ENCODE measurements around the gene LRP2.
"Not testable (repeated sequence)": the region's sequence is repeated elsewhere in the genome, so short reads cannot be mapped to it uniquely, and the experiment has no call there.

LRP2 gene

DNA sequence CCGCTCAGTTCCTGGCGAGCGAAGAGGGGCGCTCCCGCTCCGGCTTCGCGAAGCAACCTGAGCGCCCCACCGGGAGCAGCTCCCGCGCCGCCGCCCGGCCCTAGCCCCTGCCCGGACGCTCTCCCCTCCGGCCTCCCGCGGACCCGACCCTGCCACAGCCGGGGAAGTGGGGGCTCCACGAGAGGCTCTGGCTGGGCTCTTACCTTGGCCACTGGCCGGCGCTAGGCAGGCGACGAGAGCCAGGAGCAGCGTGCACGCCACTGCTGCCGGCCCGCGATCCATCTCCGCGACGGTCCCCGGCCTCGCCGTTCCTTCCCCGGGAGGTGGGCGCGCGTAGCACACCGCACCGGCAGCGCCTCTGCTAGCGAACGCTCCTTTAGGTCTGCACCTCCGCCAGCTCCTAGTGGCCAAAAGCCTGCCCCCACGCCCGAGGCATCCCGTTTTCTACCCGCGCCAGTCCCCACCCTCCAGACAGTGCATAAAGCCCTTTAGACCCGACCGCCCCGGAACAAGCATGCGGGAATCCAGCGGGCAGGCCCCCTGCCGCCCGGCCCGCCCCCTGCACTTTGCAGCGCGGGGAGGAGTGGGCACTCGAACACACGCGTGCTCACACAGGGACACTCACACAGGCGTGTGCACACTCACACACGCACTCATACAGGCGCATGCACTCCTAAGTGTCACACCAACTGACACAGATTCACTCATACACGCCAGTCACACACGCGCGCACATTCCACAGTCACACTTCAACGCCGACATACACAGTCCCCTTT is at the start of gene LRP2:
Gene LRP2, minus strand, starts transcription at position 417 of the 776 bp plus-strand sequence. Its CDS starts 135 bp downstream, at position 282.
- DNase-seq = no peak

DNA sequence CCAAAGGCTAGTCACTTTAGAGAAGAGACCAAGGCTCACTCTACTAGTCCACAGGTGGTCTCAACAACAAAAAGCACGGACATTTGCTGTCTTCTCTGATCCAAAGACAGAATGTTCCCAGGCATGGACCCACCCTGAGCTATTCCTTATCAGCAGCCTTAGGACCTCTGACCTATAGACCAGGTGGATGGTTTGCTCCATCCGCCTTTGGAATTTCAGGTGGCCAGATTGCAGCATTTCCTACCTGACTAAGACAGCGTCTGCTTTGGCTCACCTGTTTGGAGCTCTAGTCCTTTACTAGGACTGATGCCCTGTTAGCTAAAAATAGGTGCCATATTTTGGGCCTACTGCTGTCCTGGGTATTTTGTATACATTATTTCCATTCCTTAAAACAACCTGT is 44.6 kb upstream of the LRP2 start:
- DNase-seq = no peak

DNA sequence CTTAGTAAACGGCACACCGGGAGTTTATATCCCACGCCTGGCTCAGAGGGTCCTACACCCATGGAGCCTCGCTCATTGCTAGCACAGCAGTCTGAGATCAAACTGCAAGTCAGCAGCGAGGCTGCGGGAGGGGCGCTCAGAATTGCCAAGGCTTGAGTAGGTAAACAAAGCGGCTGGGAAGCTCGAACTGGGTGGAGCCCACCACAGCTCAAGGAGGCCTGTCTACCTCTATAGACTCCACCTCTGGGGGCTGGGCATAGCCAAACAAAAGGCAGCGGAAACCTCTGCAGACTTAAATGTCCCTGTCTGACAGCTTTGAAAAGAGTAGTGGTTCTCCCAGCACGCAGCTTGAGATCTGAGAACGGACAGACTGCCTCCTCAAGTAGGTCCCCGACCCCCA is 37.2 kb upstream of the LRP2 start:
- not testable (repeated sequence) for DNase-seq

DNA sequence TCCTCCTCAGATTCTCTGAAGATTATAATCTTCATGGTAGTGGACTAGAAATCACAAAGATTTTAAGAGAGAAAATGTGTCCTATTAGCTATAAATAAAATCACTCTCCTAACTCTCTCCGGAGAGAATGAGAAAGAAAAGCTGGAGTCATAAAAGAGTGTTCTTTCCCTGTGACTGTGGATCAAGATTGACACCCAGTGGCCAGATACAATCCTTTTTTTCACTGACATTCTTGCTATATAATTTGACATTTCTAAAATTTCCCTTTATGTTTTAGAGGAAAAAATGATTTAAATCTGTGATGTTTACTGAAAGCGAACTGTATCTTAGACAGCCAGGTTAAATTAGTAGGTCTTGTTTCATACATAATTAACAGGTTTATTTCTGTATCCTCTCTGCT is 35.4 kb upstream of the LRP2 start:
- DNase-seq = no peak

DNA sequence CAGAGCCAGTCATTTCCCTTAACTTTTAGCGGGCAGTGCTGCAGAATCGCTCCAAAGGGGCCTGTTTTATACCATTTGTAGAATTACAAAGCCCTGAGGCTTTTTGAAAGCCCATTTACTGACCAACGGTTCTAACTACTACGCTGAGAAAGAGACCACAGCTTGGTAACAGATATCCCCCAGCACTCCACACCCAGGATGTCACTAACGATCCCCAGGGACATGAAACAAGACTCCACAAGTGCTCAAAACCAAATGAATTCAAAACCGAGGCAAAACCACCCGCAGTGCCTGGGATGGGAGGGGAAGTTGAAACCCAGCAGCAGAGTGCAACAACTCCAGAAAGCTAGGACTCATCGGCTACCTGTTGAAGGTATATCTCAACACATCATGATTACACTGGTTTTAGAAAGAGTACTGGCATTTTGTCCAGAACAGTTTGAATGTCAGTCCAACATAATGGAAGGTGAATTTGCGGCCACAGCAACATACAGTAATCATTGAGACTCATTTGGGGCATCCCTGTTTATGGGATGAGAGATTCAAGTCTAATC is 33.6 kb upstream of the LRP2 start:
- no peak for DNase-seq

DNA sequence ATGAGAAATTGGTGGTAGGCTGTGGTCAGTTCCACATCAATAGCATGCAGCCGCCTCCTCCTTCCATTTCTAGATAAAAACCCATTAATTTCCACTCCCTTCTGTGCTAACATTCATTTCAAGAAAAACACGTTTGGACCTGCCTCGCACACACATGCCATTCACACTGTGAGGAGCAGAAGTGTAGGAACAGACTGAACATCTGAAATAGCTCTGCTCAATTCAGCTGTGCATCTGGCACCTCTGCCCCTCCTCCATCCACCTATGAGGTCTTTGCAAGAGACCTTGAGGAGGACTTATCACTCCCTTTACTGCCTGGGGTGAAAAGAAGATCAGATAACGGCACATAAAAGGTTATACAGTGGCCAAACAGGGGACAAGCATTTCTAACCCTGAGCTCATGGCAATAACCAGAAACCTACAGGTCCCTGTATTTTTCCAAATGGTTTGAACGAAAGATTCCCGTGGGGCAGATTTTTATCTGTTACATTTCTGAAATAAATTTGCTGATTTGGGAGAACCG is 30.8 kb upstream of the LRP2 start:
- DNase-seq = no peak

DNA sequence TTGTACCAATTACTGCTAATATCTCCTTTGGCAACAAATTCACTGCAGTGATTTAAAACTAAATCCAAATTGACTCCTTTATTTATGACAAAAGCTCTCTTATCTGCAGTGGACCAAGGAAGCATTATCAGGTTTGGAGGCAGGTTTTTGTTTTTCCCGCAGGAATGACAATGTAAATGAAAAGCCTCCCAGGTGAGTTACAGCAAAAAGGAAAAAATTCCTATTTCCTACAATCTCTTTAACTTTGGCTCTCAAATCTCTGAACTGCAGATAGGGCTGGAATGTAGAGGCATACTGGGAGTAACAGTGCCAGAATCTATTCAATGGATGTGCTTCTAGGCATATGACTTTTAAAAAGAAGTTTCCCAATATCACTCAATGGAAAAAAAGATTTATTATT is 28.9 kb upstream of the LRP2 start:
- DNase-seq = no peak

DNA sequence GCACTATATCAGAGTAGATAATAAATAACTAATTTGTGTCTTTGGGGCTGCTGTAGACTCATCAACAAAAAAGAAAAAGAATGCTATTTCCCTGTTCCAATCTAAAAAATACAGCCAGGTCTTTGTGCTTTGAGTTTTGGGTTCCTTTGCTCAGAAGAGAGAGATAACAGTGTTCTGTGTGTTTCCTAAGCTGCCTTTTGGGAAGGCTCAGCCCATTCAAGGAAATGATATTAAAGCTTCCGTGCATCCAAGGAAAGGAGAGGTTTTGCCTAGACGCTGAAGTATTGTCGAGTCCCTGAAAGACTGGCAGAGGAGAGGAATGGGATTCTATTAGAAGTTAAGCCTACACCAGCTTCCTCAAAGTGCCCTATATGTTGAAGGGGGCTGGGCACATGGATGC is 25.8 kb upstream of the LRP2 start:
- no peak for DNase-seq

DNA sequence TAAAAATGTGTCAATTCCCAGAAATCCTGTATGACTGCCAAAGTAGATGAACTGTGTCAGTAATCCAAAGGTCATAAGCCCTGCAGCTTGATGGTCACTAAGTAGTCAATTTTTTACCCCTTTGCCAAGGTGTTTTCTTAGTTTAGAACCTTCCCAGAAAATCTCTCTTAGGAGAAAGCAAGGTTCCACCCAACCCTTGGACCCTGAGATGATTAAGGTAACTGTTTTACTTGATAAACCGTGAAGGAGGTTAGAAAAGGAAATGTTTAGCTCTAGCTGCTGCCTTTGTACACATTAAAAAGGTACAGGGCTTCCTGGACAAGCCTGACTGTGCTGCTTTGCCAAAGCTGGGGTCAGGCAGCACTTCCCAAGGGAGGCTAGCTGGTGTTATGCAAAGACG is 24.4 kb upstream of the LRP2 start:
- DNase-seq = no peak

DNA sequence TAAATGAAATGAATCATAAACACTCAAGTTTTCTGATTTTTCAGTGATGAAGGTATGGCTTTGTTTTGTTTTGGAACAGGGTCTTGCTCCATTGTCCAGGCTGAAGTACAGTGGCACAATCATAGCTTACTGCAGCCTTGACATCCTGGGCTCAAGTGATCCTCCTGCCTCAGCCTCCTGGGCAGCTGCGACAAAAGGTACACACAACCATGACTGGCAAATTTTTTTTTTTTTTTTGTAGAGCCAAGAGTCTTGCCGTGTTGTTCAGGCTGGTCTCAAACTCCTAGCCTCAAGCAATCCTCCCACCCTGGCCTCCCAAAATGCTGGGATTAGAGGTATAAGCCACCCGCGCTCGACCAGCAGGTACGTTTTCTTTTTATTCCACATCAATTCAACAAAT is 22.5 kb upstream of the LRP2 start:
- no peak for DNase-seq

DNA sequence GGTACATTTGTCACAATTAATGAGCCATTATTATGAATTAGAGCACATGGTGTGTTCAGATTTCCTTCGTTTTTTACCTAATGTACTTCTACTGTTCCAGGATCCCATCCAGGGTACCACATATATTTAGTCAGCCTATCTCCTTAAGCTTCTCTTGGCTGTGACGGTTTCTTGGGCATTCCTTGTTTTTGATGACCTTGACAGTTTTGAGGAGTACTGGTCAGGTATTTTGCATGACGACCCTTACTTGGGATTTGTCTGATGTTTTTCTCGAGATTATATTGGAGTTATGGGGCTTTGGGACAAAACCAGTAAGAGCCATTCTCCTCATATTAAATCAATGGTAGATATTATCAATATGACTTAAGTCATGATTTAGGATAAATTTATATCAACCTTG is 10.2 kb upstream of the LRP2 start:
- DNase-seq = no peak

DNA sequence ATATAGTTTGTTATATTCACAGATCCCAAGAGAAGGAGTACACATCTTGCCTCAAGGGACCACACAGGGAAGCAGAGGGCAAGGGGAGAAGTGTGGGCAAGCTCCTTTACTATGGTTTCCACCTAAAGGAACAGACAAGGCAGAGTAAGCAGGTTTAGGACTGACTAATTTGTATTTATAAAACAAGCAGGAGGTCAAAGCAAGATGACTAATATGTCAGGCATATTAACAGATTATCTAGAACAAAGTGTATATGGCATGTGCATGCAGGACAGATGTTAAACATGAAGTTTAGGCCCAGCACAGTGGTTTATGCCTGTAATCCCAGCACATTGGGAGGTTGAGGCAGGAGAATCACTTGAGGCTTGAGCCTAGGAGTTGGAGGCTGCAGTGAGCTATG is 3.7 kb upstream of the LRP2 start:
- DNase-seq = no peak

DNA sequence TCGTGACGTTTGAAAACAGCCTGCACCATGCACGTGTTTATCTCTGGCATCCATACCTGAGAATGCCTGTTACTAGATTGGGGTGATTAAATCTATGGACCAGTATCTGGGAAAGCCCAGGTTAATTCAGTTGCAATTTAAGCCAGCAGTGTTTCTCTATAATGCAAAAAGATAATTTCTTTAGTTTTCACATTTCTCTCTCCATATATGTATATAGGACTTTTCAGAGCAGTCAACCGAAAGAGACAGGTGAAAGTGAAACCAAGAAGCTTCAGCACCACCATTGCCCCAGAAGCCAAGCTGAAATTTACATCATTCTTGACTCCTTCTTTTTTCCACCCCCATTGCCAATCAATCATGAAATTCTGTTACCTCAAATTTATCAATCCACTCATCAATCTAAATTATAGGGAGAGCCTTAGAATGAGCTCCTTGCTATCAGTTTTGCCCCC is 2.7 kb upstream of the LRP2 start:
- DNase-seq = no peak

DNA sequence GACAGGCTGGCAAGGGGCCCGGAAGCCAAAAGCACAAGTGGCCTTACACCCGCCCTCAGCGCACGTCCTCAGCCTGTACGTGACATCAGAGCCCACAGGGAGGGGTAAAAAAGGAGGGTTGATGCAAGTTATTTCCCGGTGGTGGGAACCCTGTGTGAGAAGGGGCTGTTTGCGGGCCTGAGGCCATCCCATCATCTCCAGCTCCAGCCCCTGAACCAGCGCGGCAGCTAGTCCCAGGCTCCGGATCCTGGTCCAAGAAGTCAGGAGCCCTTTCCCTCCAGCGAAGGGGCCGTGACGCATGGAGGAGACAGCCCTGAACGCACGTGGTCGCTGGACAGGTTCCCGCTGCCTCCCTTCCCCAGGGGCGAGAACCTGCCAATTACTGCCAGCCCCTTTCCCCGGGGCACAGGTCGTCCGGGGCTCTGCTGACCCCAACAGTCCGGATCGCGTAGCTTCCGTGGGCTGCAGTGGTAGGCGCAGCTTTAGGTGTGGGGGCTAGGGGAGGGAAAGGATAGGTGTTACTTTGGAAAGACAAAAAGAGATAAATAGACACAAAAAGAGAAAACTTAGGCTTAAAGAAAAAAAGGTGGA is 1.3 kb upstream of the LRP2 start:
- no peak for DNase-seq

DNA sequence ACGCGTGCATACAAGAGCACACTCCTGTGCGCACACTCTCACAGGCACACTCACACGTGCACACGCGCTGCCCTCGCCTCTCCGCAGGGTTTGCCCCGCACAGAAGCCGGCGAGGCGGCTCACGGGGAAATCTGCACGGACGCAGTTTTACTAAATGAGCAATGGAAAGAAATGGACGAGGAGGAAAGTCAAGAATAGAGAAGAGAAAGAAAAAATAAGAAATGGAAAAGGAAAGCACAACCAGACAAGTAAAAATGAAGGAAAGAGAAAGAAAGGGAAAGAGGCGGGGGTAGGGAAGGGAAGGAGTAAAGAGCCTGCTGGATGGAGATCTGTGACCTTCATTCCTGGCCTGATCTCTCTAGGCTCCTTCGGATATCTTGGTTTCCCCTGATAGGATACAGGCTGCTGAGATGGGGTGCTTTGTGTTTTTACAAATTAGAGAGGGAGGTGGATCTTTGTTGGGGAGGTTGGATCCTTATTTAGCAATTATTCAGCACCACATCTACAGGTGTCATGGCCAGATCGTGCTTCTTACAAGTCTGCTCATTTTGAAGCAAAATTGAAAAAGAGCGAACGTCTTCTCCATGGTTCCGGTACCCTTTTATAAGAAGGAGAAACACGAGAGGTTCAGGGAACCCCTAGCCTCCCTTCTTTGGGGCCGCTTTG is 693 bp upstream of the LRP2 start:
- DNase-seq = no peak

DNA sequence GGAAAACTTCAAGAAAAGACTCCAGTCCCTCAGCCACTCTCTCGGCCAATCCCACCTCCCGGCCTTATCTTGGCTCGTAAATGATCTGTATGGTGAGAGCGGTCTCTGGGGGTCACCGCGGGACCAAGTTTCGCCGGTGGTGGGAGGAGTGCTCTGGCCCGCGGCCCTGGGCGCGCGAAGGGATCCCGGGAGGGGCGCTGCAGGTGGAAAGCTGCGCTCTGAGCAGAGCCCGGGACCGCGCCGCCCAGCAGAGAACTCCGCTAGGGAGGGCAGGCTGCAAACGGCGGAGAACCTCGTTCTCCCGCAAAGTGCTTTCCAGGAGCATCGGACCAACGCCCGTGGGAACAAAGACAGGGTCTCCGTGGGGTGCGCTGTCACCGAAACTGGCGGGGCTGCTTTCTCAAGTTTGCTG is 622 bp downstream of the LRP2 start:
- DNase-seq = no peak

DNA sequence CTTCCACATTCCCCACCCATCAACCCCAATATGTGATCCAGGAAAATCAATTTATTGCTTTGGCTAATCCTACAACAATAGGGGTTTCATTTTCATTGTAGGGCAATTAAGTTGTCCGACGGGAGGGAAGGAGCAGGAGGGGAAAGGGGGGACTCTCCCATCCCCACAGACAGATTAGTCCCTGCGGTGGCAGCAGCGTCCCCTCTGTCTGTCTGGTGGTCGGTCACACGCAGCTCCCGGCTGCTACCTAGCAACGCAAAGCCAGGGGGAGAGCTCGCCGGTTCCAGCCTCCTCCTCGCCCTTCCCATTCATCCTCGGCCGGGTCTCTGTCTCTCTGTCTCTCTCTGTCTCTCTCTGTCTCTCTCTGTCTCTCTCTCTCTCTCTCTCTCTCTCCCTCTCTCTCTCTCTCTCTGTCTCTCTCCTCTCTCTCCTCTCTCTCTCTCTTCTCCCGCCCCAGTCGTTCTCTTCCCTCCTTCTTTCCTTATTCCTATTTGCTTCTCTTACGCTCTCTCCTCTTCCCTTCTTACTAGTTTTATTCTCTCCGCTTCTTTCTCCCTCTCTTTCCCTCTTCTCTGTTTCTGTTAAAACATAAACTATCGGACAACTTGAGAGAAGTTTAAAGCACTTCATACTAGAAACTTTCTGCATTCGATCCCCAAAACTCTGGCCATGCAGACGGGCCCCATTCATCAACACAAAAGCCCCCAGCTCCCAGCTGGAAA is 1.2 kb downstream of the LRP2 start:
- no peak for DNase-seq

DNA sequence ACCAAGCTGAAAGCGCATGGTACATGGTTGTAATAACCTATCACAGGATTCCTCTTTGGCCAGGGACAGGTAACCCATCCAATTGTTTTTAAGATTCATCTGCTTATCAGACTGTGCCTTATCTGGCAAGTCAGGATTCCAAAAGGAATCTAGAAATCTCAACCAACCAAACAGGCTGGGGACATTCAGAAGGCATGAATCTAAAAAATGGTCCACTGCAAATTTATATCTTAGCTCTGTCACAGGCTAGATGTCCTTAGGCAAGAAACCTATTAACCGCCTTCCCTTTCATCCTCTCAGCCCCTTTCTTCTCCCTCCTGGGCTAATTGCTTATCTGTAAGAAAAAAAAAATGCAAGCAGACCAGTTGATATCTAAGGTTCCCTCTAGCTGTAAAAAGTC is 4.3 kb downstream of the LRP2 start:
- no peak for DNase-seq

DNA sequence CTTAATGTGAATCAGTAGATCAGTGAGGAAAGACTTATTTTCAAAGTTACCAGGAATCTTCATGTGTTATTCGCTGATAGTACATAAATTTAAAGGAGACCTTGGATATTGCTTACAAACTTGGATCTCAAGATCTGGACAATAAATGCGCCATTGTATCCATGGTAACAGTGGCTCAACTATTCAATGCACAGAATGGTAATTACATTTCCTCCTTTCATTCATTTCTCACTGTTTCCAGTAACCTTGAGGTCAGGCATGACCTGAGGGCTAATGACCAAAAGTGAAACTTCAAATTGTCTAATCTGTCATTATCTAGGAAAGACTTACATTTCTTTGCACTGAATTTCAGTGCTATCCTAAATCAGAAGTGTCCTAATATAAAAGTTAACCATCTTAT is 8.1 kb downstream of the LRP2 start:
- no peak for DNase-seq

DNA sequence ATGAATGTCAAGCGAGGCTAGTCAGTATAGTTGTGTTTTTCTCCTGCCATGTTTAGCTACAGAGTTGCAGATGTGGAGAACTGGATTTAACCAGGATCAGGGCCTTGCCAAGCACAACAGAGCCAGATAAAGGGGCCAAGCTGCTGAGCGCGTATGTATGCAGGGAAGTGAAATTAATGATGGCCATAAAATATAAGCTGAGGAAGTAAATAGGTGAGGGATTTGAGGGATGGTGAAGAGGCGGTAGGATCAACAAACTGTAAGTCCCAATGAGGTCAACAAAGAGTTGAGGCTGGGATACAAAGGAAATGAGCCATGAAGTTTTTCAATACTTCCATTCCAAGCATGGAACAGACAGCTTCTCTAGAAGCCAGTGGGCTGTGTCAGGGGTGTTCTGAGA is 10.6 kb downstream of the LRP2 start:
- DNase-seq = no peak

DNA sequence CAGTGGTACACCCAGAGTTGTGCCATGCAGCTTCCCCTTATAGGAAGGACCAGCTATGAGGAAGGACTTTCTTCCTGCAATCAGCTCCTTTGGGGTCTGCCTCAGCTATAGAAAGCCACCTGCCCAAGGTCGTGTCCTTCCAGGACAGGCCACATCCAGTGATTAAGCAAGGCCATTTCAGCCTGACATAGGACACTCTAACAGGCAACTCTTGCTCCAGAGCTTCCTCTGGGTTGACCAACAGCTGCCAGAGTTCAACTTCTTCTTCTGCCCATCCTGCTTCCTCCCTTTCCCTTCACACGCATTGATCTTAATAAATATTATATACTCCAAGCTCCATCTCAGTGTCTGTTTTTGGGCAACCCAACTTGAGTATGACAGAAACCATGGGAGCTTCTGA is 12.8 kb downstream of the LRP2 start:
- no peak for DNase-seq

DNA sequence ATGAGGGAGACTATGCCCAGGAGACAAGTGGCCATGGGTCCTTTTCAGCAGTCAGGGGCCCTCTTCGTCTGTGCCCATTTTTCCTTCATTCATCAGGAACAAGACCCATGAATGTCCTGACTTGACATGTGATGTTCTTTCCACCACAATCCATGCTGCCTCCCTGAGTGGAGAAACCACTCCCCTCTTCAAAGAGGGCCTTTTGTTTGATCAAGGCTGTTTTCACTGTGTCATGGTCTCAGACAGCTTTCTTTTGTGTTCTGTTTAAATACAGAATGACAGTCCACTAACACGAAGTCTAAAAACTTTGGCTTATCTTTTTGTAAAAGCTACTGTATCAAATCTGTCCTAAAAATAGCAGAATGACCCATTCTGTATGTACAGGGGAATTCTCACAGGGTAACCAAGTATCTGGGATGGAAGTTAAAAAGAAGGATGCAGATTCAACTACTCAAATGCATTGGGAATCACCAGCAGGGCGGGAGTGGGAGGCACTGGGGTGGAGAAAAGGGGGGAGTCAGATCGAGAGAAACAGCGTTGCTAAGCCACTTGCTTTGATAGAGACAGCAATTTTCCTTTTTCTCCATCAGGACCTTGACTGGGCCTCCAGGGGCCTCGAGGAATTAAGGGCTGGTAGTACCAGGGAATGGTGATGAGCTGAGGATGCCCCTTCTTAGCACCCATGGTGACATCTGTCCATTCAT is 13.9 kb downstream of the LRP2 start:
- DNase-seq = no peak
